GM19467 (cell line): ENCODE data around the gene JADE3.
"Not testable (repeated sequence)": the region's sequence is repeated elsewhere in the genome, so short reads cannot be mapped to it uniquely, and the experiment has no call there.

Source experiments
- ATAC-seq: cut with Tn5 transposase; IDR thresholded peaks from one replicate; pipeline ENCODE4 v1.9.1; 2021; ENCODE audit warnings: mild to moderate bottlenecking, moderate library complexity; ENCODE audit not compliant: unreplicated experiment

The JADE3 gene

DNA sequence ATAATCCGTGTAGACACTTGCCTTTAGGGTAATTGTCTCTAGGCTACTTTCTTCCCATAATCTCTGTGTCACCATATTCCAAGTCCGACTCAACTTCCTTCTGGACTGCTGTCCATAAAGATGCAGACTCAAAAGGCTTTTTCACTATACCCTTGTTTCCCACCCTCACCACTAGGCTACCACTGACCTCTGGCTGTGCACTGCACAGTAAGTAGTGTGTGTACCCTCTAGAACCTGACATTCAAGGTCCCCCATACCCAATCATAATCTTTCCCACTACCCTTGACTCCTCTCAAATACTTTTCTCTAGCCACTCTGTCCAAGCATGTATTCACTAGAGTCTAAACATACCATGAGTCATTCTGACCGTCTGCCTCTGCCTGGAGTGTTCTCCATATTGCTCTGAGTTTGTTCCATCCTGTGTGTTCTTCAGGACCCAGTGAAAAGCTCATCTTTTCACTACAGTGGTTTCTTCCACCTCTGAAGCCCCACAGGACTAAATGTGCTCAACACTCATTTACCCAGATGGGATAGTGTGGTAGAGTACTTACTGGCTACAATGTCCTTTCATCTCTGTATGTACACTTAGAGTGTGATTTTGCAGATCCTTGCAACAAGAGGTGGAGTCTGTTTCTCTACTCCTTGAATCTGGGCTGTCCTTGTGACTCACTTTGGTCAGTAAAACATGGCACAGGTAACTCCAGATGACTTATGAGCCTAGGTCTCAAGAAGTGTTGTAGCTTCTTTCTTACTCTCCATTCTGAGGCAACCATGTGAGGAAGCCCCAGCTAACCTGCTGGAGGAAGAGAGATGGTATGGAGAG, 17.4 kb downstream of the JADE3 start:
- no peak for ATAC-seq

DNA sequence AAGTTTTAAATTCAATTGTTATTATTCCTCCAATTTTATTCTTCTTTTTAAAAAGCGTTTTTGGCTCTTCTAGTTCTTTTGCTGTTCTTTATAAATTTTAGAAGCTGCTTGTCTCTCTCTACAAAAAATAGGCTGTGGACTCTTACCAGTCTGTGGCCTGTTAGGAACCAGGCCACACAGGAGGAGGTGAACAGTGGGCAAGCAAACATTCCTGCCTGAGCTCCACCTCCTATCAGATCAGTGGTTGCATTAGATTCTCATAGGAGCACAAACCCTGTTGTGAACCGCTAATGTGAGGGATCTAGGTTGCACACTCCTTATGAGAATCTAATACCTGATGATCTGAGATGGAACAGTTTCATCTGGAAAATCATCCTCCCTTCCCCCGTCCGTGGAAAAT, 23.1 kb downstream of the JADE3 start:
- no peak for ATAC-seq

GRCh38 chrX:46938589-46938988, 26.4 kb downstream of the JADE3 start:
- ATAC-seq, result no peak

GRCh38 chrX:46941341-46941740, 29.1 kb downstream of the JADE3 start:
- no peak for ATAC-seq

DNA sequence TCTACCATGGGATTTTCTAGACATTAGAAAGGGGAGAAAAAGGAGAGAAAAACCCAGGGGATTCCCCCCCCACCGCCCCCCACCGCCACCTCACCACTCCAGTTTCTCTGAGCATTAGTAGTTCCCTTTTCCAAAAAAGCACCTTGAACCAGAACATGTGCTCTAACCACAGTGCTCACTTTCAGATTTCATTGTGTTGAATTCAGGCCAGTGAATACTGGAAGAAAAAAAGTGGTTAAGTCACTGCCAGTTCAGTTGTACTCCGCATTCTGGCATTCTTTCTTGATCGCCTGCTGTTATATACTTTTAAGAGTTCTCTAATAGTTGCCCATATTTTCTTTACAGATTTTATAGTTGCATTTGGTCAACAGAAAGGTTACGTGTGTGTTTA, 40.9 kb downstream of the JADE3 start:
- ATAC-seq, result no peak

- no peak for ATAC-seq
Observed at GRCh38 chrX:46953597-46953996, 41.4 kb downstream of the JADE3 start.

DNA sequence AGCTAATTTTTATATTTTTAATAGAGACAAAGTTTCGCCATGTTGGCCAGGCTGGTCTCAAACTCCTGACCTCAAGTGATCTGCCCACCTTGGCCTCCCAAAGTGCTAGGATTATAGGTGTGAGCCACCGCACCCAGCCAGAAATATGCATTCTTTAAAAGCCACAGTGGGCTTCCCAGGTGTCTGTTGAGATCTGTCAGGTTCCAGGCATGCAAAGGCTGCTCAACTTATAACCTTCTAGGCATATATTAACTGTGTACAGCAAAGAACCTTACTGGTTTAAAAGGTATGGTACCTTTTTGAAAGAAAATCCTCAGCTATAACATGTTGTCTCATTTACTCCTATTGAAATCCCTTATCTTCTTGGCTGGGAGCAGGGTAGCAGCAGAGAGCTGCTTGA, 42.5 kb downstream of the JADE3 start:
- ATAC-seq, result no peak

- not testable (repeated sequence) for ATAC-seq
Observed at GRCh38 chrX:46956589-46956988, 44.4 kb downstream of the JADE3 start.

GRCh38 chrX:46957297-46957696, 45.1 kb downstream of the JADE3 start:
- no peak for ATAC-seq

GRCh38 chrX:46959101-46959500, 46.9 kb downstream of the JADE3 start:
- no peak for ATAC-seq

GRCh38 chrX:46959985-46960700, 47.9 kb downstream of the JADE3 start:
- no peak for ATAC-seq

DNA sequence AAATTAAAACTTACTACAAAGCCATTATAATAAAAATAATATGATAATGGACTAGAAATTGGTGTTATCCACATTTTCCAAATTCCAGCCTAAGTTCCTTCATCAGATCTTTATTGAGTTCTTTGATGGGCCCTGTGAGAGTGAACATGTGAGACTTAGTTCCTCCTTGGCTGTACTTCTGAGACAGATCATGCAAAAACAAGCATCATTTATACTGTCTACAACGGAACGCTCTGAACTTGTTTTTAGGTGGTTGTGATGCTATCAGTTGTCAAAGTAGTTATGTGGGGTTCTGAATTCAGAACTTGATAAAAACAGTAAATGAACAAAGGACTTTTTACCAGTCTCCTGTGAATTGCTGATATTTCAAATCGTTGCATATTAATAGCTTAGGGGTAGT, 48.9 kb downstream of the JADE3 start:
- ATAC-seq, result no peak

DNA sequence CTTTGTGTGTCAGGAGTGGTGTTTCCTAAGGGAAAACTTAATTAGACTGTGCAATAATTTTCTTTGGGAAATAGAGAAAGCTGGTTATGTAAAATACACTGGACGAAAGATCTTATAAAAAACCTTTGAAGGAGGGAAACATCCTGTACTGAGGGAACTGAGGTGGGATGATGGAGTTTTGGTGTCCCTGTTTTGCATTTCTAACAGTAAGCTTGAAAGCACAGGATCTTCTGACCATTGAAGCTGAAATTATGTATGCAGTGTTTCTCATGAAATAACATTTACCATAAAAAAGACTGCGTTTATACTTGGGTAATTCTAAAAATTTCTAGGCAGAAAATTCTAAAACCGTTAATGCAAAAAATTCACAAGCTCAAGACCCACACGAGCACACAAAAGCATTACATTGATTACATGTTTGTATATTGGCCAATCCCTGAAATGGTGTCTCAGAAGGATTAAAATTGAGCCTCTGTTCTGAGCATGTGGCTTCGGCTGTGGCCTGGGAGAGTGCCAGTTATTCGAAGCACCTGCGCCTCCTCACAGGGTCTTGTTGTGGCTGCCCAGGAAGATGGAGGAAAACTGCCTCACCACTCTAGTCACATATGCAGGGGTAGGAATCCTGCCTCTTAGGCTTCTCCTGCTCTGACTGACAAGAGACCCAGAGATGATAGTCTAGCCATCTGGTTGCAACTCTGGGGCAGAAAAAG, 49.5 kb downstream of the JADE3 start:
- ATAC-seq, result no peak

GRCh38 chrX:46965125-46965758, 53.0 kb downstream of the JADE3 start:
- ATAC-seq, result no peak

DNA sequence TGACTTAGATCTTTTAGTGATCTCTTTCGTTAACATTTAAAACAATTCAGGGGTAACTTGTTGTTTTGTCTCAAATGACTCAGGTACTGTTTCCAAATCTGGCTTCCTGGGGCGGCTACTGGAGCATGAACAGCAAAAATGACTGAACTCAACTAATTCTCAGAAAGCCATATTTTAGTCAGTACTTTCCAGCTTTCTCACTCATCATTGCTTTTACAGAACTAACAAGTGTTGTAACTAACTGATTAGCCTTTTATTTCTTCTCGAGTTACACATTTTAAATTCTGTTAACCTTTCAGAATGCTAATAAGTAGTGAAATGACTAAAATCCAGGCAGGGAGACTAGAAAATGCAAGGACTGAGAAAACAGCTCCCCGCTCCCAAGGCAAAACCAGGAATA, 55.3 kb downstream of the JADE3 start:
- ATAC-seq, result peak; percentile 48

- ATAC-seq, result not testable (repeated sequence)
Observed at GRCh38 chrX:46977046-46977445, 64.8 kb downstream of the JADE3 start.

DNA sequence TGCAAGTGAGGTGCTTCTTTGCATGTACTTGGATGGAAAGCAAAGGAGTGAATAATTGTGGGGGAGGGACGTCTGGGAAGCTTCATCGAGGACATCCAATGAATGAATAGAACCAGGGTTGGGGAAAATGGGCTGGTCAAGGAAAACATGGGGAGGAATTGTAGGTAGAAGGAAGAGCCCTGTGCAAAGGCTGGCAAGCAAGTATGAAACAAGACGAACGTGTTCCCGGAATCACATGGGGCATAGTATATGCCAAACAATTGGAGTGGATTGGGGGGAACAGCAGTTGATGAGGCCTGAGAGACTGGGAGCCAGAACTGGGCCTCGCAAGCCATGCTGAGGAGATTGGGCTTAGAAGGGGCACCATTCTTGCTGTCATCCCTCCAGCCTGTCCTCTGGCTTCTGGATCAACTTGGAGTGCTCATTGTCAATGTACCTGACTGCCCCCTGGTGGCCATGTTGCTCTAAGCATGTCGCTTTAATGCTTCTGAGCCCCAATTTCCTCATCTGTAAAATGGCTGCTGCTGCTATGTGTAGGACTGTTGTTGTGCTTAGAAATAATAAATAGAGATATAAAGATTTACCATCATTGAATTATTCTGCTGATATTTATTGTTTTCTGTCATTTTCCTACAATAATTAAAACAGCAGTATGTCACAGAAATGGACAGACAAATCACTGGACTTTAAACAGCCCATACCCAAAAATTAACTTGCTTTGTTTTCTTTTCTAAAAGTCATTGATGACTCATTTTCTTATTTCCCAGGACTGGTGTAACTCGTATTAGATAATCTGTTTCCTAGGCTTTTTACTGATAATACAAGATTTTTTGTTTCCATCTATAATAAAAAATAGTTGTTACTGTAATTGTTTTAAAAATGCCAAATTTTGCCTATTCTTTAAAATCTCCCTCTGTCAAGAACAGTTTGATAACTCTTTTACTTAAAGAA, 66.4 kb downstream of the JADE3 start:
- ATAC-seq, result no peak

DNA sequence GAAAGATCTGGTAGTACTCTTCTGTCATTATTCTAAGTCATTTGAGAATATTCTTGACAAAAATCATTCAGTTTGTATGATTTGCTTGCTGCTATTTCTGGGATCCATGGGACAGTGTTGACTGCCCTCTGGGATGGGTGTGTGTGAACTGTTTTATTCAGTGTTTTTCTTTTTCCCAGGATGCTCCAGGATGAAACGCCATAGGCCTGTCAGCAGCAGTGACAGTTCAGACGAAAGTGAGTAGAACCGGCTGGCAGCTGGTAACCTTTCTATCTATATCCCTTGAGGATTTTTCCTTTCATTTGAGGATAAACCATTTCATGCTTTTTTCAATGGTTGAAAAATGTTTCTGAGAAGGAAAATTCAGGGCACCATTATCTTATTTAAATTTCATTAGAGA, 72.5 kb downstream of the JADE3 start:
- ATAC-seq, result no peak

GRCh38 chrX:46989548-46989947, 77.3 kb downstream of the JADE3 start:
- ATAC-seq, result no peak

DNA sequence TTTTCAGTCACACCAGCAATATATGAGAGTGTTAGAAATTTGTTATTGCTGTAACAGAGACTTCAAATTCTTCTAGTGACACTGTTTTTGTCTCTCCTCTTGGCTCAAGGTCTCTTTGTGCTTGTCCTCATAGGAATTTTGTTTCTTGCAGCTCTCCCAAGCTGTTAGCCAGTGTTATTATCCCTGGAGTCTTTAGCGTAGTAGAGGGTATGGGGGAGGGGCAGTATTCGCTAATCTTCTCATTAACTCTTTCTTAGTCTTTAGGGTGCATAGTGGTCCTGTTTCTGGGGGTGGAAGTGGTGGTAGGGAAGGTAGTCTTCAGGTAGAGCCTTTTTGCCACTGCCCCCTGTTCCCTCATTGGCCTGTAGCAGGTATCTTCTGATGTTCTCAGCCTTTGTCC, 79.4 kb downstream of the JADE3 start:
- ATAC-seq, result no peak
